Endodermal cell (in vitro differentiated cells): ENCODE measurements around the gene RPL32. TPM values are rescaled to one million over a fixed set of nuclear protein-coding genes. Genes with fewer than 3 reads are reported as not detected.

Experiments used
- DNase-seq: peaks from one replicate; pipeline ENCODE4 v3.0.0-alpha.2; 2017
- H3K27ac ChIP-seq: 2 replicates; pipeline ENCODE4 v1.5.1; 2013; ENCODE audit warnings: mild to moderate bottlenecking, low read depth, low read length, moderate library complexity
- H3K27me3 ChIP-seq: 2 replicates; pipeline ENCODE4 v1.6.1; 2013; ENCODE audit warnings: mild to moderate bottlenecking, low read length, moderate library complexity; ENCODE audit not compliant: insufficient read depth, control insufficient read depth, poor library complexity, severe bottlenecking
- H3K36me3 ChIP-seq: 2 replicates; pipeline ENCODE4 v1.7.0; 2013; ENCODE audit warnings: mild to moderate bottlenecking, low read length, moderate library complexity; ENCODE audit not compliant: control insufficient read depth, insufficient read depth
- H3K4me1 ChIP-seq: one replicate; pipeline ENCODE4 v1.7.0; 2013; ENCODE audit warnings: low read length; ENCODE audit not compliant: control insufficient read depth, insufficient read depth
- H3K4me3 ChIP-seq: 2 replicates; pipeline ENCODE4 v1.5.1; 2013; ENCODE audit warnings: mild to moderate bottlenecking, low read length, moderate library complexity
- H3K9ac ChIP-seq: 2 replicates; pipeline ENCODE4 v1.6.1; 2013; ENCODE audit warnings: mild to moderate bottlenecking, low read length, moderate library complexity; ENCODE audit not compliant: poor library complexity, severe bottlenecking; ENCODE audit errors: extremely low read depth
- H3K9me3 ChIP-seq: 2 replicates; pipeline ENCODE4 v1.6.1; 2013; ENCODE audit warnings: mild to moderate bottlenecking, low read length, moderate library complexity; ENCODE audit not compliant: control insufficient read depth
- H3K27ac Mint-ChIP-seq: 2 replicates; pipeline ENCODE4 v1.8.0; 2020; ENCODE audit warnings: mixed read lengths
- H3K27me3 Mint-ChIP-seq: 2 replicates; pipeline ENCODE4 v1.8.0; 2021; ENCODE audit warnings: mild to moderate bottlenecking, mixed read lengths; ENCODE audit not compliant: insufficient read depth
- H3K36me3 Mint-ChIP-seq: 2 replicates; pipeline ENCODE4 v1.8.0; 2020; ENCODE audit warnings: low read depth, mixed read lengths
- H3K4me1 Mint-ChIP-seq: 2 replicates; pipeline ENCODE4 v1.8.0; 2020; ENCODE audit warnings: mixed read lengths
- H3K4me3 Mint-ChIP-seq: 2 replicates; pipeline ENCODE4 v1.8.0; 2020; ENCODE audit warnings: mild to moderate bottlenecking, moderate library complexity, mixed read lengths
- H3K9me3 Mint-ChIP-seq: 2 replicates; pipeline ENCODE4 v1.8.0; 2020; ENCODE audit warnings: mild to moderate bottlenecking, mixed read lengths
- CTCF ChIP-seq: fragments of 200-600 bp; sonication (generic); conservative IDR thresholded peaks from 2 replicates; pipeline ENCODE4 v1.5.0; 2021; ENCODE audit warnings: antibody characterized with exemption, mild to moderate bottlenecking
- WGBS, 2 experiments: methylation state at CpG; one replicate each; pipeline versions ENCODE4 v1.1.5 to v1.1.7; 2013; ENCODE audit warnings: missing lambda C conversion rate in 2 of 2, mixed read lengths in 1 of 2; ENCODE audit not compliant: insufficient coverage in 1 of 2, insufficient read length in 1 of 2; 5-methylcytosine and 5-hydroxymethylcytosine counted together
- total RNA-seq, 2 donors: library from RNA; stranded (reverse); fragmentation: NEBNext Ultra II Directional in 1 of 2; extraction: Animal tissue kit (Norgen Biotek cat#: 25700) in 1 of 2; gene quantifications; 2 replicates in 1 of 2; 3 replicates in 1 of 2; pipeline ENCODE4 v1.2.1, GENCODE V29; 2021

Gene RPL32
- total RNA-seq, 2 donors from 2014 or later, result 1,362 to 1,580 TPM

- H3K9ac ChIP-seq, result no peak overlapping the region
- WGBS, 2 experiments, result 22 to 27% methylated on average over 16 to 60 of the region's 60 CpGs
These were observed 34.8 kb upstream of the RPL32 start for GRCh38 chr3:12875857-12876836.

DNA sequence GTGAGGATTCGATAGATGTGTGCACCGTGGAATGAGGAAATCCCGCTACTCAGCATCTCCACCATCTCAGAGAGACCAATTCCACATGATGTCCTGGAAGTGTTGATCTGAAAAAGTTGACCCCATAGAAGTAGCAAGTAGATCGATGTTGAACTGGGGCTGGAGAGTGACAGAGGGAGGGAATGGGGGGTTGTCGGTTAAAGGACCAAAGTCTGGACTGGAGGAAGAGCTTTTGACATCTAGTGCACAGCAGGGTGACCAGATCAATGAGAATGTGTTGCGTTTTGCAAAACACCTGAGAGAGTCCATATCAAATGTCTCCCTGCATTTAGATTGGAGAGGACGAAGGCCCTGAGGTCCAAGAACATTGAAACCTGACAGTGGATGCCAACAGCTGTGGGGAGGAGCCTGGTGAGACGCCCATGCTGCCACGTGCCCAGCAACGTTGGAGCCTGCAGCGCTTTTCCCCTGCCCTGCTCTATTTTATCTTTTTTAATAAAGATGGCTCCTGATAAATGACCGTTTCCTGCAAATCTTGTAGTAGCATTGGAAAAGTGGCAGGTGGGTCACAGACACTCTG, 30.1 kb upstream of the RPL32 start:
- no peaks in the 10 kb centered on the region for H3K9me3 ChIP-seq
- no peaks in the 10 kb centered on the region for H3K36me3 ChIP-seq
- TF ChIP-seq CTCF, result no peak
- H3K4me1 Mint-ChIP-seq, result peaks cover 6% of the 10 kb centered on the region
- H3K9ac ChIP-seq, result no peak overlapping the region
- no peak for DNase-seq
- H3K27me3 ChIP-seq, result peaks cover 26% of the 10 kb centered on the region
- H3K27ac Mint-ChIP-seq, result no peak overlapping the region
- no peak overlapping the region for H3K27ac ChIP-seq
- peaks cover 76% of the 10 kb centered on the region for H3K27me3 Mint-ChIP-seq
- no peaks in the 10 kb centered on the region for H3K9me3 Mint-ChIP-seq
- 84 to 87% methylated on average over 7 to 12 of the region's 12 CpGs for WGBS, 2 experiments
- no peaks in the 10 kb centered on the region for H3K36me3 Mint-ChIP-seq
- no peak overlapping the region for H3K4me3 Mint-ChIP-seq
- H3K4me1 ChIP-seq, result no peaks in the 10 kb centered on the region
- H3K4me3 ChIP-seq, result no peak overlapping the region

More at GRCh38 chr3:12875857-12876836, 34.8 kb upstream of the RPL32 start:
- H3K4me1 Mint-ChIP-seq, result peaks cover 13% of the 10 kb centered on the region
- Histone ChIP-seq H3K27me3 (peaks cover 5% of the 10 kb centered on the region), H3K27ac (peak overlapping the region; percentile 53), H3K36me3 (no peaks in the 10 kb centered on the region), H3K4me3 (no peak overlapping the region), H3K9me3 (no peaks in the 10 kb centered on the region), H3K4me1 (no peaks in the 10 kb centered on the region)
- H3K9me3 Mint-ChIP-seq, result no peaks in the 10 kb centered on the region
- no peaks in the 10 kb centered on the region for H3K36me3 Mint-ChIP-seq
- TF ChIP-seq CTCF, result peak; percentile 76
- H3K27me3 Mint-ChIP-seq, result peaks cover 51% of the 10 kb centered on the region
- peak; percentile 94 for DNase-seq
- H3K27ac Mint-ChIP-seq, result no peak overlapping the region
- peak overlapping the region; percentile 50 for H3K4me3 Mint-ChIP-seq

GRCh38 chr3:12870942-12871341, 29.6 kb upstream of the RPL32 start:
- peaks cover 6% of the 10 kb centered on the region for H3K4me1 Mint-ChIP-seq
- no peak overlapping the region for H3K27ac Mint-ChIP-seq
- Histone ChIP-seq H3K36me3 (no peaks in the 10 kb centered on the region), H3K9me3 (no peaks in the 10 kb centered on the region), H3K27me3 (peaks cover 26% of the 10 kb centered on the region), H3K4me3 (no peak overlapping the region), H3K27ac (no peak overlapping the region), H3K9ac (no peak overlapping the region), H3K4me1 (no peaks in the 10 kb centered on the region)
- H3K9me3 Mint-ChIP-seq, result peaks cover 1% of the 10 kb centered on the region
- H3K4me3 Mint-ChIP-seq, result no peak overlapping the region
- TF ChIP-seq CTCF, result no peak
- DNase-seq, result no peak
- peaks cover 75% of the 10 kb centered on the region for H3K27me3 Mint-ChIP-seq
- H3K36me3 Mint-ChIP-seq, result no peaks in the 10 kb centered on the region
- WGBS, 2 experiments, result 50 to 78% methylated on average over 2 to 9 of the region's 9 CpGs
